HepG2 (cell line): ENCODE data around the gene TEAD4. TPM values are rescaled to one million over a fixed set of nuclear protein-coding genes. Genes with fewer than 3 reads are reported as not detected.

Experiments used
- BCL3 ChIP-seq: sonication (generic); formaldehyde crosslinking; IDR thresholded peaks from 2 replicates; pipeline ENCODE4 v1.5.1; 2020; ENCODE audit warnings: mild to moderate bottlenecking, missing genetic modification reagents, moderate library complexity
- CREBL2 ChIP-seq: sonication (generic); formaldehyde crosslinking; IDR thresholded peaks from 2 replicates; pipeline ENCODE4 v1.8.1; 2023; ENCODE audit warnings: missing genetic modification reagents, mild to moderate bottlenecking, borderline replicate concordance
- CTCF ChIP-seq: sonication (generic); formaldehyde crosslinking; IDR thresholded peaks from 2 replicates; pipeline ENCODE4 v1.5.0; 2020; ENCODE audit warnings: mild to moderate bottlenecking, missing genetic modification reagents, moderate library complexity
- ELF1 ChIP-seq: sonication (generic); formaldehyde crosslinking; IDR thresholded peaks from 2 replicates; pipeline ENCODE4 v1.4.0; 2020; ENCODE audit warnings: missing genetic modification reagents
- ETV5 ChIP-seq: IDR thresholded peaks from 2 replicates; pipeline ENCODE4 v1.6.1; 2018; ENCODE audit warnings: missing biosample characterization, missing genetic modification reagents, inconsistent platforms, borderline replicate concordance
- GABPB1 ChIP-seq: IDR thresholded peaks from 2 replicates; pipeline ENCODE4 v1.6.1; 2016; ENCODE audit warnings: mild to moderate bottlenecking, missing genetic modification reagents, moderate library complexity, missing compliant biosample characterization
- HNF4G ChIP-seq, 2 experiments: sonication (generic) in 1 of 2; formaldehyde crosslinking in 1 of 2; IDR thresholded peaks; 2 replicates each; pipeline versions ENCODE4 v1.4.0 to v1.6.1; 2011 to 2020; ENCODE audit warnings: borderline replicate concordance in 2 of 2, low read depth in 2 of 2, mild to moderate bottlenecking in 2 of 2, low read length in 1 of 2, missing genetic modification reagents in 1 of 2, moderate library complexity in 1 of 2
- KAT8 ChIP-seq: IDR thresholded peaks from 2 replicates; pipeline ENCODE4 v1.6.1; 2016; ENCODE audit warnings: missing genetic modification reagents, missing compliant biosample characterization
- MXD1 ChIP-seq: sonication (generic); formaldehyde crosslinking; IDR thresholded peaks from 2 replicates; pipeline ENCODE4 v1.4.0; 2020; ENCODE audit warnings: mild to moderate bottlenecking, missing genetic modification reagents
- NR2F6 ChIP-seq, 2 experiments: IDR thresholded peaks; 2 replicates each; pipeline ENCODE4 v1.6.1; 2016; ENCODE audit warnings: antibody characterized with exemption in 1 of 2, mild to moderate bottlenecking in 1 of 2
- SAP130 ChIP-seq: IDR thresholded peaks from 2 replicates; pipeline ENCODE4 v1.6.1; 2016; ENCODE audit warnings: low read depth
- STAT5B ChIP-seq: sonication (generic); formaldehyde crosslinking; IDR thresholded peaks from 2 replicates; pipeline ENCODE4 v1.4.0; 2020; ENCODE audit warnings: missing genetic modification reagents
- TBX3 ChIP-seq: fragments of 450-650 bp; IDR thresholded peaks from 2 replicates; pipeline ENCODE4 v1.6.1; 2017; ENCODE audit warnings: antibody characterized with exemption, mild to moderate bottlenecking, inconsistent platforms, borderline replicate concordance
- TCF12 ChIP-seq, 2 experiments: fragments of 450-650 bp in 1 of 2; sonication (generic) in 1 of 2; formaldehyde crosslinking in 1 of 2; IDR thresholded peaks; 2 replicates each; pipeline versions ENCODE4 v1.6.1 to v1.8.0; 2017 to 2022; ENCODE audit warnings: antibody characterized with exemption in 1 of 2, mild to moderate bottlenecking in 1 of 2, missing genetic modification reagents in 1 of 2, moderate library complexity in 1 of 2
- ZFP37 ChIP-seq: sonication (generic); formaldehyde crosslinking; IDR thresholded peaks from 2 replicates; pipeline ENCODE4 v1.4.0; 2020; ENCODE audit warnings: missing genetic modification reagents, borderline replicate concordance
- ZNF253 ChIP-seq: sonication (generic); formaldehyde crosslinking; IDR thresholded peaks from 2 replicates; pipeline ENCODE4 v1.8.0; 2022; ENCODE audit warnings: mild to moderate bottlenecking, missing genetic modification reagents, borderline replicate concordance
- ZNF274 ChIP-seq: sonication (generic); formaldehyde crosslinking; IDR thresholded peaks from 2 replicates; pipeline ENCODE4 v1.5.1; 2020; ENCODE audit warnings: mild to moderate bottlenecking, missing genetic modification reagents
- ZNF333 ChIP-seq: sonication (generic); formaldehyde crosslinking; IDR thresholded peaks from 2 replicates; pipeline ENCODE4 v1.4.0; 2020; ENCODE audit warnings: mild to moderate bottlenecking, missing genetic modification reagents, borderline replicate concordance
- ZNF598 ChIP-seq: sonication (generic); formaldehyde crosslinking; IDR thresholded peaks from 2 replicates; pipeline ENCODE4 v1.5.1; 2020; ENCODE audit warnings: mild to moderate bottlenecking, missing genetic modification reagents, borderline replicate concordance
- ZNF746 ChIP-seq: sonication (generic); formaldehyde crosslinking; IDR thresholded peaks from 2 replicates; pipeline ENCODE4 v1.8.0; 2022; ENCODE audit warnings: mild to moderate bottlenecking, missing genetic modification reagents
- ZNF768 ChIP-seq: sonication (generic); formaldehyde crosslinking; IDR thresholded peaks from 2 replicates; pipeline ENCODE4 v1.4.0; 2020; ENCODE audit warnings: missing genetic modification reagents
- ZSCAN12 ChIP-seq: sonication (generic); formaldehyde crosslinking; IDR thresholded peaks from 2 replicates; pipeline ENCODE4 v1.9.0; 2021; ENCODE audit warnings: mild to moderate bottlenecking, missing genetic modification reagents
- ZUFSP ChIP-seq: sonication (generic); formaldehyde crosslinking; IDR thresholded peaks from 2 replicates; pipeline ENCODE4 v1.9.0; 2021; ENCODE audit warnings: missing genetic modification reagents, mild to moderate bottlenecking, borderline replicate concordance
- polyA plus RNA-seq, 8 experiments: library from polyadenylated mRNA; depleted of rRNA in 3 of 8; stranded (reverse) in 7 of 8; unstranded in 1 of 8; fragments of >200 nt; fragmentation: Illumina TruSeq in 4 of 8; extraction: Trizol in 4 of 8; gene quantifications; 2 replicates each; pipeline versions ENCODE4 v1.2.1 to v1.2.3, GENCODE V29; 2011 to 2016; ENCODE audit warnings: low read depth in 4 of 8, missing spikeins in 1 of 8, mixed read lengths in 1 of 8; ENCODE audit not compliant: insufficient read depth in 1 of 8
- total RNA-seq, 5 experiments: library from RNA; depleted of rRNA; stranded (reverse); fragments of >200 nt; fragmentation: Illumina TruSeq; extraction: Trizol; gene quantifications; 2 replicates each; pipeline ENCODE4 v1.2.3, GENCODE V29; 2016; ENCODE audit warnings: low read depth in 1 of 5

TEAD4 gene
- total and polyA plus RNA-seq, 2 of the 13 experiments (the other 11 are each of a cell fraction or from before 2014, with no cell fraction given): 45.0 to 69.4 TPM

- TF ChIP-seq BCL3 (CRISPR knock-in tag): no peak
- 0 out of 2 replicates have a peak, but pooled peaks have one; percentile 0 for TF ChIP-seq GABPB1
- TF ChIP-seq ZUFSP: no peak
- TF ChIP-seq ELF1: 0 out of 2 replicates have a peak, but pooled peaks have one; percentile 8
- TF ChIP-seq HNF4G (IDR thresholded peaks at IDR 0.05; ENCODE audit: borderline replicate concordance, low read depth, low read length): peak; percentile 66; the same call in 1 of the 2 replicates
- TF ChIP-seq HNF4G (CRISPR knock-in tag; IDR thresholded peaks at IDR 0.05; ENCODE audit: borderline replicate concordance, low read depth): no peak
- TF ChIP-seq NR2F6 (IDR thresholded peaks at IDR 0.05): no peak
- peak; percentile 66; the same call in 1 of the 2 replicates for TF ChIP-seq NR2F6 (CRISPR knock-in tag; IDR thresholded peaks at IDR 0.05)
- peak; percentile 57 for TF ChIP-seq ETV5
- TF ChIP-seq MXD1 (CRISPR knock-in tag): no peak; the same call in 1 of the 2 replicates
- TF ChIP-seq CTCF: no peak
- no peak for TF ChIP-seq ZFP37 (CRISPR knock-in tag)
- no peak for TF ChIP-seq KAT8 (CRISPR knock-in tag)
- TF ChIP-seq TCF12 (IDR thresholded peaks at IDR 0.05): no peak
- TF ChIP-seq TCF12 (CRISPR knock-in tag; IDR thresholded peaks at IDR 0.05): no peak
- TF ChIP-seq ZNF746 (CRISPR knock-in tag): peak; percentile 77; the same call in 1 of the 2 replicates
- no peak for TF ChIP-seq ZNF333
- TF ChIP-seq STAT5B (CRISPR knock-in tag): peak; percentile 52; the same call in 1 of the 2 replicates
- TF ChIP-seq ZNF274: no peak
- TF ChIP-seq CREBL2: no peak
- TF ChIP-seq ZNF253 (CRISPR knock-in tag): no peak
- TF ChIP-seq ZNF598 (CRISPR knock-in tag): no peak
- no peak for TF ChIP-seq TBX3
- no peak for TF ChIP-seq ZSCAN12 (CRISPR knock-in tag)
- TF ChIP-seq ZNF768: no peak
- TF ChIP-seq SAP130 (CRISPR knock-in tag): peak; percentile 58; the same call in 1 of the 2 replicates
Measured at GRCh38 chr12:2959192-2959504, at the start of gene TEAD4 (continued).
